ENCODE measurements around the gene MAP3K13.
"Not testable (repeated sequence)": the region's sequence is repeated elsewhere in the genome, so short reads cannot be mapped to it uniquely, and the experiment has no call there.

Gene MAP3K13

DNA sequence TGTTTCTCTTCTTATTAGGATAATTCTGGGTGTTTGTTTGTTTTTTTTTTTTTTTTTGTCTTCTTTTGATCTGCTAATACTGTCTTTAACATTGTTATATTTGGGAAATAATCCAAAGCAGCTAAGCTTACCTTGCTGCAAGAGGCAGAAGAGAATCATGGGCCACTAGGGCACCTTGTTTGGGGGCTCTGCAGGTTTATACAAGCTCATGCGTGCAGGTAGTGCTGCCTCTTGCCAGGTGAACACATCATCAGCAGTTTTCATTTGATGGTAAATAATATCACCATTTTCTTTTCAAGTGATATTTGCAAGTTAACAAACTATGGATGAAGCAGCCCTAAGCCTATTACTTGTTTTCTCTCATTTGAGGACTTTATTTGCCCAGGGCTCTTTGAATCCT is 37.9 kb downstream of the MAP3K13 start:
- no peak for DNase-seq

DNA sequence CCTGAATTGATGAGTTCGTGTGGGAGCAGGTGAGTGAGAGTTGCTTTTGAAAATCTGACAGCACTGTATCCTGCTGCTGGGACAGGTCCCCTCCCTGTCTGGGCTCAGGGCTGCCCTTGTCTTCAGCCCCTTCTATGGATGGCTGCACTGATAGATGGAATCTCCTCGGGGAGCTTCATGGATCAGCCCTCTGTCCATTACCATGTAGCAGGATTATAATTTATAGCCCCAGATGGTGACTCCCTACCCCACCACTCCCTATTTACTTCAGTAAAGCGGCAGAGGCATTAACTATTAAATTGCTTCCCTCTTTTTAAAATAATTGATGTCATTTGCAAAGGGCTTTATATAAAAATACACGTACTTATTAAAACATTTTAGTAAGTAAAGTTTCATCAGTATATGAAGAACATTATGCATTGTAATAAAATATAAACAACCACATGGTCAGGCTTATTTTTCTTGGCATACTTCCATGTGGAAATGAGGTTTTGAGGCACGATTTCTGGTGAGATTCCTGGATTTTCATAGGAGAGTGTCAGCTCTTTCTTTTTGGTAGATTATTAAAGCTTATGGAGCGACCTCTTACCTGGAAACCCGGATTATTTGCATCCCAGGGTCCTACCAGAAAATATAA is 38.5 kb downstream of the MAP3K13 start:
- no peak for DNase-seq

GRCh38 chr3:185402561-185402960 is 39.6 kb downstream of the MAP3K13 start:
- DNase-seq = no peak

GRCh38 chr3:185403002-185403401 is 40.1 kb downstream of the MAP3K13 start:
- DNase-seq = no peak

- DNase-seq = no peak
These were observed 42.3 kb downstream of the MAP3K13 start for GRCh38 chr3:185405243-185405642.

DNA sequence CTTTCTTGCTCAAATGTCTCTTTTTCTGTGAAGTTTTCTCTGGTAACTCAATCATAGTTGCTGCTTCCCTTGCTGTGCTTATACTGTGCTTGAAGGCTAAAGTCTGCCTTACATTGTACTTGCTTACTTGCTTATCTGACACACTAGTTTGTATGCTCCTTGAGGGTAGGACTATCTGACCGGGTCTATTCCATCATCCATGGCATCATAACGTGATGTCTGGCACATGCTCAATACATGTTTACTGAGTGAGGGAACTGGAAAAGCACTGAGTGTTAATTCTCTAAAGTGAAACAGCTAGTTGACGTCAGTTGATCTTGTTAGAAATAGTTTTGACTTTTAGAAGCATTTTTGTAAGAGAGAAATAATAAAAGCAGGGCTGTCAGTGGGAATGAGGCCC is 42.7 kb downstream of the MAP3K13 start:
- DNase-seq = no peak

DNA sequence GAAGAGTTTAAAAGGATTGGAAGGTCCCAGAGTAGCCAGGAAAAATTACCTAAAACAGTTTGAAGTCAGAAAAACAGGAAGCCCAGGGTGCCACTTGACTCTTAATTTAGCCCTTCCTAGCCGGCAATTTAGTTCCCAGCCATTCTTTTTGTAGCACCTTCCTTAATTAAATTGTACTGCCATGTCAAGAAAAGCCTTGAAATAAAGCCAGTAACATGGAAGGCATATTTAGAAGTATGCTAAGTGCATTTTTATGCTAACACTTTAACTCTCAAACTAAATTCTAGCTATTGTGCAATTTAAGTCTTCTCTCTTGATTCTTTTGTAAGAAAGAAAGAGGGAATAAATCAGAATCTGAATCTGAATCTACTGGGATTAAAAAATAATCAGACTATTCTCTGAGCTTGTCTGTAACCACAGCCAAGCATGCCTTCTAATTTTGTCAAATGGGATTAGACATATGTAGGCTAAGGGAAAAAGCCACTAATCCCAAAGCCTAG is 43.2 kb downstream of the MAP3K13 start:
- DNase-seq = no peak

DNA sequence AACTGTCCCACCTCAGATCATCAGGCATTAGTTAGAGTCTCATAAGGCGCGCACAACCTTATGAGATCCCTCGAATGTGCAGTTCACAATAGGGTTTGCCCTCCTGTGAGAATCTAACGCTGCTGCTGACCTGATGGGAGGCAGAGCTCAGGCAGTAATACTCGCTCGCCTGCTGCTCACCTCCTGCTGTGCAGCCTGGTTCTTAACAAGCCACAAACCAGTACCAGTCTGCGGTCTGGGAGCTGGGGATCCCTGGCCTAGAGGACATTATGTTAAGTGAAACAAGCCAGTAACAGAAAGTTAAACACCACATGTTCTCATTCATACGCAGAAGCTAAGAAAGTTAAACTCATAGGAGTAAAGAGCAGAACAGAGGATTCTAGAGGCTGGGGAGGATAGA is 47.0 kb downstream of the MAP3K13 start:
- DNase-seq = no peak

DNA sequence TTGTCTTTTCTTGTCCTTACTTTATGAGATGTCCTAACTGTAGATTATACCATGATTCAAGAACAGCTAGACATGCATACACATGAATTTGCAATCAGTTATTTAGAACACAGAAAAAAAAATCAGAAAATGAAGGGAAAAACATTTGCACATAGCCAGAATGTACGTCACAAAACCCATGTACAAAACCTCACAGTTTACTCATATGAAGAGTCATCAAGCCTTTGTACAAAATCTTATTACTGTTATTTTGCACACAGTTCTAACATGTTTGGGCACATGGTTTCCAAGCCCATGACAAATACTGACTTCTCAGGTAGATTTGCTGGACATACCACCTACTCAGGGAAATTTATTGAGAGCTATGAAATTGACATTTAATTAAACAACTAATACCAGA is 48.2 kb downstream of the MAP3K13 start:
- no peak for DNase-seq

GRCh38 chr3:185416513-185416912 is 53.6 kb downstream of the MAP3K13 start:
- no peak for DNase-seq

GRCh38 chr3:185418561-185418977 is 55.6 kb downstream of the MAP3K13 start:
- DNase-seq = not testable (repeated sequence)

DNA sequence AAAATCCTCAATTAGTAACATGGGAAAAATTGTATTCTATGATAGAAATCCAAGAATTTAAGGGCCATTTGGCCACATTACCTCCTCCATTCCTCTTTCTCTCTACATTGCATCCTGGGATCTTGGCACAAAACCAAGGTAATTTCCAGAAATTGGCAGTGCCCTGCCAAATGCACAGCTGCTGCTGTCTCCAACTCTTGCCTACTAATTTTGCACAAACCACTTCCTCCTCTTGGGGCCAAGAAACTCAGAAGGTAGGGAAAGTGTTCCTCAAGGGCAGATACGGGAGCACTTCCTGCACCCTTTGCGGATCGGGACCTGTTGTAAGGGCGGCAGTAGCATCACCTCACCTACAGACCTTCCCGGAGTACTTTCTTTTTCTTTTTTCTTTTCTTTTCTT is 57.8 kb downstream of the MAP3K13 start:
- DNase-seq = no peak

GRCh38 chr3:185421577-185422232 is 58.8 kb downstream of the MAP3K13 start:
- DNase-seq = no peak

DNA sequence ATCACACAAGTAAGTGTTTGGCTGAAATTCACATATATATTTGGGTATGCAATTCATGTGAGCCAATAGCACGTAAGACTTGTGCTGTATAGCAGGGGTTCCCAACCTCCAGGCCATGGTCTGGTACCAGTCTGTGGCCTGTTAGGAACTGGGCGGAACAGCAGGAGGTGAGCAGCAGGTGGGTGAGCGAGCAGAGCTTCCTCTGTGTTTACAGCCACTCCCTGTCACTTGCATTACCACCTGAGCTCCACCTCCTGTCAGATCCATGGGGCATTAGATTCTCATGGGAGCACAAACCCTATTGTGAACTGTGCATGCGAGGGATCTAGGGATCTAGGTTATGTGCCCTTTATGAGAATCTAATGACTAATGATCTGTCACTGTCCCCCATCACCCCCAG is 59.7 kb downstream of the MAP3K13 start:
- no peak for DNase-seq

DNA sequence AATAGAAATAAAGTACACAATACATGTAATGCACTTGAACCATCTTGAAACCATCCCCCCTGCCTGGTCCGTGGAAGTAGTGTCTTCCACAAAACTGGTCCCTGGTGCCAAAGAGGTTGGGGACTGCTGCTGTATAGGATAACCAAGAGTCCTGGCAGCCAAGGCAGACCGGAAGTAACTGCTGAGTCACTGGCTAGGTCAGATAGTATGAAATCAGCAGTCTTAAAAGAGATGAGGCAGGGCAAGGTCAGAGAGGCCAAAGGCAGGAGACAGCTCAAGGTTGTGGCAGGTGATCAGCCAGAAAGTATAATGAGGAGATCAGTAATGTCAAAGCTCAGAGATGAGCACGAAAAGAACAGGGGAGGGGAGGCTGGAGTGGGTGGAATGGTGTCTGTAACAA is 60.2 kb downstream of the MAP3K13 start:
- no peak for DNase-seq

DNA sequence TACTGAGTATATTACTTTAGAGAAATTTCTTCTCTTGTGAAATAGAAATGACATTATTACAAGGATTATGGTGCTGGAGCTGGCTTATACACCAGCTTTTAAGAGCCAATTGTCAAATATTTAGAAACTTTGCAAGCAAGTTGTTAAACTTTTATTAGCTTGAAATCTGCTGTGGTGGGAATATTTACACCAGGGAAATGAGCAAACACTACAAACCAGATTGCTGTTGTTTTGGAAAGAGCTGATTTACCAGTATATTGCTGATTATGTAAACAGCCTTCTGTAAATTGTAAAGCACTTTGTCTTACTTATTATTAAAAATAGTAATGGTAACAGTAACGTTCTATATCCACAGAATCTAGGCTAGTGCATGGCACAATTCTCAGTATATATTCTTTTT is 61.5 kb downstream of the MAP3K13 start:
- DNase-seq = no peak

DNA sequence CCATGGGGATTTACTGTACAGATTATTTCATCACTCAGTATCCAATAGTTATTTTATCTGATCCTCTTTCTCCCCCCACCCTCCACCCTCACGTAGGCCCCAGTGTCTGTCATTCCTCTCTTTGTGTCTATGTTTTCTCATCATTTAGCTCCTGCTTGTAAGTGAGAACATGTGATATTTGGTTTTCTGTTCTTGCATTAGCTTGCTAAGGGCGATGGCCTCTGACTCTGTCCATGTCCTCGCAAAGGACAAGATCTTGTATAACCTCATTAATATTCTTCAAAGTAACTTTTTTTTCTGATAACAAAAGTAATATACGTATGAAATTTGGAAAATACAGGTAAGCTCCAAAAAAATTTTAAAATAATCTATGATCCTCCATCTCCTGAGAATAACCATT is 67.4 kb downstream of the MAP3K13 start:
- DNase-seq = no peak

DNA sequence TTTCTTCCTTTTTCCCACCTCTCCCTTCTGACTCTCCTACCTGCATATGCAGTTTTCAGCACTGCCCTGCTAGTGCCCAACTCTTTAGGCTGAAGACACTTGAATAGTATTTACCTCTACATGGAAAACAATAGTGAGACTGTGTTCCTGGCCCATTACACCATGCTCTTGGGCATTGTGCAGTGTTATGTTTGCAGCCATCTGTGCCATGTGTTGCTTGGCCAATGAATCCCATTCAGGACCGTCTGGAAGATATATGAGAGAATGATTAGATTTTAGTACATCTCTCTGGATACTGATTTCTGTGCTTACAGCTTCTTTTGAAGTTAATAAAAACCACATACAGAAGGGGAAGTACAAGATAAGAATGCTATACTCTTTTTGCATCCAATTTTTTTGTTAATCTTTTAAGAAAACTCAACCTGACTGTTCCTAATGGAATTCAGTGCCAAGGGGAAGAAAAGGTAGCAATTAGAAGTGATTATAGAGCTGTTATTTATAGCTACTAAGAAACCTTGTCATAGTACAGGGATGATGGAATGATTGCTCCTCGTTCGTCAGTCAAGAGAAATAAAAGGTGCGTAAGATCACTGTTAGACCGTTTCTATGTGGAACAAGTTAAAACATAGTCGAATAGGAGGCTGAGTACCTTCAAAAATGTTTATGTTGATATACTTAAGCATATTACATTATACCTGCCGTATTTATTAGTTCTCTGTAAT is 77.0 kb downstream of the MAP3K13 start:
- DNase-seq = no peak

- no peak for DNase-seq
These were observed 79.1 kb downstream of the MAP3K13 start for GRCh38 chr3:185442031-185442430.

- no peak for DNase-seq
These were observed 81.4 kb downstream of the MAP3K13 start for GRCh38 chr3:185444329-185444728.

- DNase-seq = no peak
These were observed 85.2 kb downstream of the MAP3K13 start for GRCh38 chr3:185448107-185448506.

DNA sequence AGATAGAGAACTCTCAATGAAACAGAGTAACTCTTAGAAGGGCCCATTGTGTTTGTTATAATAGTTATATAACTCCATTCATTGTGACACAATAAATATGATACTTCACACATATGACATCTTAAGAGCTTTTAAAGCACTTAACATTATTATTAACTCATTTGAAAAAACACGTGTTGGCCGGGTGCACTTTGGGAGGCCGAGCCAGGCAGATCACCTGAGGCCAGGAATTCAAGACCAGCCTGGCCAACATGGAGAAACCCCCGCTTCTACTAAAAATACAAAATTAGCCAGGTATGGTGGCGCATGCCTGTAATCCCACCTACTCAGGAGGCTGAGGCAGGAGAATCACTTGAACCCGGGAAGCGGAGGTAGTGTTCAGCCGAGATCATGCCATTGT is 88.5 kb downstream of the MAP3K13 start:
- not testable (repeated sequence) for DNase-seq

DNA sequence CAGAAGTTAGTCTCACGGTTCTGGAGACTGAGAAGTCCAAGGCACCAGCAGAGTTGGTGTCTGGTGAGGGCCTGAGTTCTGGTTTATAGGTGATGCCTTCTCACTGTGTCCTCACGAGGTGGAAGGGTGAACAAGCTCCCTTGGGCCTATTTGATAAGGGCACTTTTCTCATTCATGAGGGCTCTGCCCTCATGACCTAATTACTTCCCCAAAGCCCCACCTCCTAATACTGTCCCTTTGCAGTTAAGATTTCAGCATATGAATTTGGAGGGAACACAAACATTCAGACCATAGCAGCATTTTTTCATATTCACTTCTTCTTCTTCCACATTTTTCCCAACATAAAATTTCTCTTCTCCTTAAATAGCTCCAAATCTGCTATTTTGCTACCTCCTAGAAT is 94.4 kb downstream of the MAP3K13 start:
- no peak for DNase-seq

DNA sequence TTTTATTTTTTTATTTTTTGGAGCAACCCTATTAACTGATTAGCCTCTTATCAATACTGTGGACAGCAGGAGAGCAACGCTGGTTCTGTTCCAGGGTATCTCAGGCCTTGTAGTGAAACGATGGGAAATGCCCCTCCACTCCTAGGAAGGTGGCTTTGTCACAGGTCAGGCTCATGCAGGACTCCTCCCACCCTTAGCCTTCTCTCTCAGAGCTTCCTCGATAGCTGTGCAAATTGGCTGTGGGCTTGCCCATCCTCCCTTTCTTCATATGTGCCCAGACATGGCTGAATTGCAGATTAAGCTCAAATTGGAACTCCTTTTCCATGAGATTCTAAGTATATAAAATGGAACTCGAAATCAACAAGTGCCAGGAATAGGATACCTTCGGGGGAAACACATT is 97.4 kb downstream of the MAP3K13 start:
- DNase-seq = no peak

All from activated CD4-positive, alpha-beta T cell treated with anti-CD3 and anti-CD28 coated beads, Interleukin-2, amount 50 U/mL, for 48 hours (primary cell).